SIG-M5 treated with dmso at 0.1 percent for 504 hours (cell line): ENCODE results near the gene TBX21.
A peak's percentile ranks its signal among the peaks of the same experiment; 100 is the strongest.

Experiments used
- DNase-seq: peaks from one replicate; lab custom pipeline; 2025; ENCODE audit not compliant: unreplicated experiment; lab: John Stamatoyannopoulos, UW

The TBX21 gene, protein sequence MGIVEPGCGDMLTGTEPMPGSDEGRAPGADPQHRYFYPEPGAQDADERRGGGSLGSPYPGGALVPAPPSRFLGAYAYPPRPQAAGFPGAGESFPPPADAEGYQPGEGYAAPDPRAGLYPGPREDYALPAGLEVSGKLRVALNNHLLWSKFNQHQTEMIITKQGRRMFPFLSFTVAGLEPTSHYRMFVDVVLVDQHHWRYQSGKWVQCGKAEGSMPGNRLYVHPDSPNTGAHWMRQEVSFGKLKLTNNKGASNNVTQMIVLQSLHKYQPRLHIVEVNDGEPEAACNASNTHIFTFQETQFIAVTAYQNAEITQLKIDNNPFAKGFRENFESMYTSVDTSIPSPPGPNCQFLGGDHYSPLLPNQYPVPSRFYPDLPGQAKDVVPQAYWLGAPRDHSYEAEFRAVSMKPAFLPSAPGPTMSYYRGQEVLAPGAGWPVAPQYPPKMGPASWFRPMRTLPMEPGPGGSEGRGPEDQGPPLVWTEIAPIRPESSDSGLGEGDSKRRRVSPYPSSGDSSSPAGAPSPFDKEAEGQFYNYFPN

GRCh38 chr17:47733047-47733673, at the start of gene TBX21:
TSS of gene TBX21 (plus strand) at chr17:47733236. CDS start at chr17:47733455, 219 bp downstream.
- peak; percentile 92 for DNase-seq

DNA sequence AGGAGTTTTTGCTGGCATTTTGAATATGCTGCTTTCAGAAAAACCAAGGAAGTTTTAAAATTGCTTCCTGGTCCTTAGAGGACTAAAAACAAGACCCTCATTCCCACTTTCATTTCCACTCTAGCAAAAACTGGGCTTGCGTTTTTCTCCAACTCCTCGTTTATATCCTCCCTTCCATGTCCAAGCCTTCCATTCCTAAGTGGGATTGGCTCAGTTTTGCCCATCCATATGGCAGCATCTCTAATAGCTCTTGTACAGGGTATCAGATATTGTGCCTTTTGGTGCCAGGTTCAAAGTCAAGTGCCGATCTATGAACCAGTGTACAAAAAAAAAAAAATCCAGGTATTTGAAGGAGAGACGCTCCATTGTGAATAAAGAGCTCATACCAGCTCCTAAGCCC, 49.0 kb upstream of the TBX21 start:
- DNase-seq: no peak

DNA sequence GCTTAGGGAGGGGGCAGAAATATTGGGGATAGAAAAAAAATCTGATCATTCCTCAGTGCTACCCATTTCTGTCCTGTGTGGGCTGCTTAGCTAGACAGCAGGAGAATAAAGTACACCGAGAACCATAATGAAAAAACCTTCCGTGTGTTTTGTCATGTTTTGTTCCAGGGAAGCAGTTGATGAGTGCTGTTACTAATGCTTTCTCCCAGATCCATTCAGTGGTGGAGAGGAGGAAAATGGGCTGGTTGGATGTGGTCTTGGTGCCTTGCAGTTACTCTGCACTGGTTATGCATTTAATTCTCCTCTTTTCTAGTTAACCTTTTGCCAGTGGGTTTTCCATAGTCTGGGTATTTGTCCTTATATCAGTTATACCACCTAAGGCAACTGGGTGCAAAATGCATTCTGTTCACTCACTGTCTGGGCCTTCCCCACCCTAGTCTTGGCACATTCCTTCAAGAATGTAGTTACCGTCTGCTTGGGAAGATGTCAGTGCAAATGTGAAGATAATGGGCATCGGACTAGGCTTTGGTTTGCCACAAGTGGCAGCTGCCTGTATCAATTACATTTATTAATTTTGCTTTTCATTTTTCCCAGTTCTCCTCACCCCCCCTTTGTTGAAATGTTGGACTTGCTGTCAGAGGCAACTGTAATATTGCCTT, 48.4 kb upstream of the TBX21 start:
- DNase-seq: no peak

- DNase-seq: no peak
Observed at GRCh38 chr17:47685556-47686275, 47.3 kb upstream of the TBX21 start.

GRCh38 chr17:47686276-47686635, 46.8 kb upstream of the TBX21 start:
- DNase-seq: no peak

- DNase-seq: no peak
Observed at GRCh38 chr17:47686664-47687327, 46.2 kb upstream of the TBX21 start.

GRCh38 chr17:47687328-47687690, 45.7 kb upstream of the TBX21 start:
- no peak for DNase-seq

- DNase-seq: no peak
Observed at GRCh38 chr17:47687748-47688147, 45.3 kb upstream of the TBX21 start.

DNA sequence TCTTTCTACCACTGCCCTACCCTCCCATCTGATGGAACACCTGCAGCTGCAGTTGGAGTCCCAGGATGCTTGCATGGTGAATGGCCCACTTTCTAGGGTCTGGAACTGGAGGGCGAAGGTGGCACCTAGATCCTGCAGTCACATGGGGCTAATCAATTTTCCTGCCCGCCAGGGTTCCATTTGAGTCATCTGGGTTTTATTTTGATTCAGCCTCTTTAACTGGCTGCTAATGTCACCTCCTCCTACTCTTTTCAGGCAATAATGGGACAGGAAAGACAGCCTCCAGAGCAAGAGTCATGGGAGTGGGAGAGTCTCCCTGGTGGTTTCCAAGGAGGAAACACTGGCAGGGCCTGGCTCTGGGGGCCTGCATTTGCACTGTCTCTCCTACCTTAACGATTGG, 42.9 kb upstream of the TBX21 start:
- no peak for DNase-seq

DNA sequence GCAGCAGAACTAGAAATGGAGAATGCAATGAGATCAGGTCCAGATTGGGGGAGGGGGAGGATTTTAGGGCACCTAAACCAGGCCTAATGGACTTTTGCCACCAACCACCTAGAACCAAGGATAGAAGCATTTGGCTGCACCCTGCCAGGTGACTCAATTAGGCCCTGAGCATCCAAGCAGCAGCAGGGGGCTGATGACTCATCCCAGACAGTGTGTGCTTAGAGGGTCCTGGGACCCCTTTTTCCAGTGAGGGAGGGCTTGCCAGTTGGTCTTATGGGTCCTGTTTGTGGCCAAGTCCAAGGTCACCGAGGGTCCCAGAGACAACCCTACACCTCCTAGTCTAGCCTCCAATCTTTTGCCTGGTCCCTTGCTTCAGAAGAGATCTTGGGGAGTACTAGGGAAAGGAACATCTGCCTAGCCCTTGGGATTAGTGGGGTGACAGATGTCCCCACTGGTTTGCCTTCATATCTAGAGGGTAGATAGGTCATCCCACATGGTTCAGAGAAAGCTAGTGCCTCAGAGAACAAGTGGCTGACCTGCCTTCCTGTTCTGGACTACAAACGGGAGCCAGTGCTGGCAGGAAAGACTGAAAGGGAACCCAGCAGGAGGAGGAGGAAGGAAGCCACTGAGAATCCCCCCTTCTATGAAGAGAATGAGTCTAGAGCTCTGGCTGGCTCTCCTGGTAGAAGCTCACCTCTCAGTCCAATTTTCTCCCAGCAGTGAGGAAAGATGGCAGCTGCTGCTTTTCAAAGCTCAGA, 40.7 kb upstream of the TBX21 start:
- DNase-seq: no peak

DNA sequence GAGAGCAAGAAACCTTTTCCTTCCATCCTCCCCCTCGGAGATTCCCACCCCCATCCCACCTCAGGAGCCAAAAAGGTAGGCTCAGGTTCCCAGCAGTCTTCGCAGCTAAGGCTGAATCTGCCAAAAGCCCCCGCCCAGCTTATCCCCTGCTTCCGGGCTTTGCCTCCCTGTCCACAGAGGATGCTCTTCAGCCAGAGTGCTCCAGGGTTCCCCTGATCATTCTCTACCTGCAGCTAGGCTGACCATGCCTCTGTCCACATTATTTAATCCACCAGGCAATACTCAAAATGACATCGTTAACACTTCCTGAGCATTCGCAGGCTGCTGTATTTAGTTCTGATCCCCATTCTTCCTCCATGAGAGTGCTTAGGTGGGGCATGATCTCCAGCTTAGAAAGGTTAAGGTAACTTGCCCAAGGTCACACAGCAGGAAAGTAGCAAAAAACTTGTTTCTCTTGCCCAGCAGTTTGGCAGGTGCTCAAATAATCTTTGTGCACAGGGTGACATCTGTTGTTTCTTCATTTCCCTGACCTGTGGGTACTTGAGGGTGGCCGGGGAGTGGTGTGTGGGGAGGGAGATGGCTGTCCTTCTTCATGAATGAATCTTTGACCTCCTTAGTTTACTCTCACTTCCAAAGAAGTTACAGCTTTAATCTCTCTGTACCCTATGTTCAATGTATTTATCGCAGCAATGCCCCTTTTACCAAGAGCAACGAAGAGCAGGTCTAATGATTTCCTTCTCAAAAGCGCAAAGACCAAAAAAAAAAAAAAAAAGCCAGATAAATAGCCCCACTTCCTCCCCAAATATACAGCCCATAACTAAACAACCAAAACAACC, 39.9 kb upstream of the TBX21 start:
- DNase-seq: no peak

- DNase-seq: peak; percentile 64
Observed at GRCh38 chr17:47693731-47694580, 39.1 kb upstream of the TBX21 start, which contains the start of gene TBKBP1. TSS of gene TBKBP1 (plus strand) at chr17:47694161. CDS start at chr17:47696113, 1,952 bp downstream.

DNA sequence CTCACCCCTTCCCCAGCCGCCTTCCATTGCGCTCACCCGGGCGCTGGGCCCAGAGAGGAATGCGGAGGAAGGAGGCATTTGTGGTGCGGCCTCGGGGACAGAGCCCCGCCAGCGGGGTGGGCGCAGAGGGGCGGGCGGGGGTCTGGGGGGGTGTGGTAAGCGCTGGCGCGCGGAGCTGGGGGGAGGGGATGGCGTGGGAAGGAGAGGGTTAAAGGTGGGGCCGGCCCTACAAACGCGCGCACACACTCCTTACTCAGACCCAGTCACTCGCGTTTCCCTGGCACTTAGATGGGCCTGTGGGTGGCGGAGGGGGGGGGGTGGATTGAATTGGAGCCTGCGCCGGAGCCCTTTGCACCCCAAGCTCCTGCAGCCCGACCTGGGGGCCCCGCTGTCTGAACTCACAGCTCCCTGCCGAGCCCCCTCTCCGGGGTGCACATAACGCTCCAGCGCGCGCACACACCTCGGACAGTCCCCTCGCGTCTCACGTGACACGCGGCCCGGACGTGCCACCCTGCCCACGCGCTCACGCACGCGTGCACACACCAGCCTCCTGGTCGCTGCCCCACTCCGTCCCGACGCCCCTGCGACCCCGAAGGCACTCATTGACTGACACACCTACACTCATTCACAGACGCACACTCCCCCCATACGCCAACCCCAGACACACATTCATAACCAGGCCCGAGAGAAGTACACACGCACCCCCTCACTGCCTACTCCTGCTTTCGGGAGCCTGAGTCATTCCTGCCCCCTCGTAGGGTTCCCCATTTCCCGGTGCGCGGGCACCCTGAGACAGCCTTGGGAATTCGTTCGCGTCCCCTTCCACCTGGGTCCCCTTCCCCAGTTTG, 38.2 kb upstream of the TBX21 start:
- DNase-seq: peak; percentile 57

- peak; percentile 83 for DNase-seq
Observed at GRCh38 chr17:47695429-47696376, 37.3 kb upstream of the TBX21 start.

DNA sequence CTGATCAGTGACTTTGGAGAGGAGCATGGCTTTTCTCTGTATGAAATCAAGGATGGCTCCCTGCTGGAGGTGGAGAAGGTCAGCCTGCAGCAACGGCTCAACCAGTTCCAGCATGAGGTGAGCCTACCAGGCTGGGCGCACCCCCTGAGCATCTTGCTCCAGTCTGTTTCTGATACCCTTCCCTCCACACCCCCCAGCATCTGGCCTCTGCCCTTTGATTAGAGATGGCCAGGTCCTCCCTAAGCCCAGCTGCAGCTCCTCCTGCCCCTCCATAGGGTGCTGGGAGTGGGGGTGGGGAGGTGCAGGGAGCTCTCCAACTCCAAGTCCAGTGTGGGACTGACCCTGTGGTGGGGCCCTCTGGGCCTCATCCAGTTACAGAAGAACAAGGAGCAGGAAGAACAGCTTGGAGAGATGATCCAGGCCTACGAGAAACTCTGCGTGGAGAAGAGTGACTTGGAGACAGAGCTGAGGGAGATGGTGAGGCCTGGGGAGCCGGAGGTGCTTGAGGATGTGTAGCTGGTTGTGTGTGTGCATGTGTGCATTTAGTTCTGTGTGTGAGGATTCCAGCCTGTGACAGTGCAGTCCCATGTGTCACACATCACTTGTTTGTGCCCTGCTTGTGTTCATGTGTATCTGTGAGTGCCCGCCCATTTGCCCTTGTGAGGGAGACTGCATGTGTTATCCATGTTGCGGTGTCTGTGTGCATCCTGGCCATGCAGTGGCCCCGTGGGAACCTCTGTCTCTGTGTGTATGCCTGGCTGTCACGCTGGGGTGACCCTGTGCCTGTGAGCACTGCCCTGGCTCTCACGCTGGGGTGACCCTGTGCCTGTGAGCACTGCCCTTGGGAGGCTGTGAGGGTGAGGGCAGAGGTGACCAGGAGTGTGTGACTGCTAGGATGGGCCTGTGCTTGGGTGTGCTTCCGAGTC, 36.1 kb upstream of the TBX21 start:
- no peak for DNase-seq
